SU-DHL-6 (cell line): Measurements from ENCODE around the gene RPS6KC1.

ENCODE experiments used
- EZH2phosphoT487 ChIP-seq: fragments of 200-600 bp; sonication (generic), shearing (Covaris generic); conservative IDR thresholded peaks from 2 replicates; pipeline ENCODE4 v1.6.1; 2018; ENCODE audit warnings: mild to moderate bottlenecking, antibody characterized with exemption, low read length, moderate library complexity, mixed read lengths
- TF ChIP-seq, protein P1 (sequence below): fragments of 200-600 bp; sonication (generic); IDR thresholded peaks from one replicate; pipeline ENCODE4 v1.5.1; 2017; ENCODE audit warnings: antibody characterized with exemption, mild to moderate bottlenecking, low read length, moderate library complexity; ENCODE audit not compliant: insufficient read depth, poor library complexity, severe bottlenecking

DNA sequence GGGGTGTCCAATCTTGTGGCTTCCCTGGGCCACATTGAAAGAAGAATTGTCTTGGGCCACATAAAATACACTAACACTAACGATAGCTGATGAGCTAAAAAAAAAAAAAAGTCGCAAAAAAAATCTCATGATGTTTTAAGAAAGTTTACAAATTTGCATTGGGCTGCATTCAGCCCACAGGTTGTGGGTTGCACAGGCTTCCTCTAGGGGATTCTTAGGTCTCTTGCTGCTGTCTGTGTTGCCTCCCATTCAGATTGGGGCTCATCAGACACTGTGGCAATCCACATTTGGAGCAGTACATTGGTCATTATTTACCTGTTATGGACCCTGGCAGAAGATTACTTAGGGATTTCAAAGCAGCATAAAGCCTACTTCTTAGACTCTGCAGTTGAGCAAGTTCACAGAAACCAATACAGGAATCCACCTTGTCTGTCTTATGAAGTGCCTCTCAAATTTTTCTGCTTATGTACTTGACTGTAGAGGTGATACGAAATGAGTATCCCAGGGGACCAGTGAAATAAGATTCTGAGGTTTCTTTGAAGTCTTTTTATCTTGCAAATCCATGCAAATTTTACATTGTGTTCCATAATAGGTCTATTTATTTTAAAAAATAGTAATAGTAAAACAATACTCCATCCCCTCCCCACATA is 205.5 kb downstream of the RPS6KC1 start:
- TF ChIP-seq, protein P1, sequence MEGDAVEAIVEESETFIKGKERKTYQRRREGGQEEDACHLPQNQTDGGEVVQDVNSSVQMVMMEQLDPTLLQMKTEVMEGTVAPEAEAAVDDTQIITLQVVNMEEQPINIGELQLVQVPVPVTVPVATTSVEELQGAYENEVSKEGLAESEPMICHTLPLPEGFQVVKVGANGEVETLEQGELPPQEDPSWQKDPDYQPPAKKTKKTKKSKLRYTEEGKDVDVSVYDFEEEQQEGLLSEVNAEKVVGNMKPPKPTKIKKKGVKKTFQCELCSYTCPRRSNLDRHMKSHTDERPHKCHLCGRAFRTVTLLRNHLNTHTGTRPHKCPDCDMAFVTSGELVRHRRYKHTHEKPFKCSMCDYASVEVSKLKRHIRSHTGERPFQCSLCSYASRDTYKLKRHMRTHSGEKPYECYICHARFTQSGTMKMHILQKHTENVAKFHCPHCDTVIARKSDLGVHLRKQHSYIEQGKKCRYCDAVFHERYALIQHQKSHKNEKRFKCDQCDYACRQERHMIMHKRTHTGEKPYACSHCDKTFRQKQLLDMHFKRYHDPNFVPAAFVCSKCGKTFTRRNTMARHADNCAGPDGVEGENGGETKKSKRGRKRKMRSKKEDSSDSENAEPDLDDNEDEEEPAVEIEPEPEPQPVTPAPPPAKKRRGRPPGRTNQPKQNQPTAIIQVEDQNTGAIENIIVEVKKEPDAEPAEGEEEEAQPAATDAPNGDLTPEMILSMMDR: no peak
- no peak for TF ChIP-seq EZH2phosphoT487
